ENCODE results near the gene NACC2.

GRCh38 chr9:136099542-136099941 is 4.5 kb upstream of the NACC2 start:
- no peak for TF ChIP-seq CTCF (conservative IDR thresholded peaks at IDR 0.05; ENCODE audit: low read length)
- no peak for TF ChIP-seq EZH2phosphoT487 (IDR thresholded peaks at IDR 0.05; ENCODE audit: borderline replicate concordance)
